NCI-H2081 treated with DMSO at 0.1 percent for 48 hours (cell line): Measurements from ENCODE around the gene MRPL11.

Experiments used
- DNase-seq: peaks from one replicate; lab custom pipeline; 2025; lab: John Stamatoyannopoulos, UW

Gene MRPL11

DNA sequence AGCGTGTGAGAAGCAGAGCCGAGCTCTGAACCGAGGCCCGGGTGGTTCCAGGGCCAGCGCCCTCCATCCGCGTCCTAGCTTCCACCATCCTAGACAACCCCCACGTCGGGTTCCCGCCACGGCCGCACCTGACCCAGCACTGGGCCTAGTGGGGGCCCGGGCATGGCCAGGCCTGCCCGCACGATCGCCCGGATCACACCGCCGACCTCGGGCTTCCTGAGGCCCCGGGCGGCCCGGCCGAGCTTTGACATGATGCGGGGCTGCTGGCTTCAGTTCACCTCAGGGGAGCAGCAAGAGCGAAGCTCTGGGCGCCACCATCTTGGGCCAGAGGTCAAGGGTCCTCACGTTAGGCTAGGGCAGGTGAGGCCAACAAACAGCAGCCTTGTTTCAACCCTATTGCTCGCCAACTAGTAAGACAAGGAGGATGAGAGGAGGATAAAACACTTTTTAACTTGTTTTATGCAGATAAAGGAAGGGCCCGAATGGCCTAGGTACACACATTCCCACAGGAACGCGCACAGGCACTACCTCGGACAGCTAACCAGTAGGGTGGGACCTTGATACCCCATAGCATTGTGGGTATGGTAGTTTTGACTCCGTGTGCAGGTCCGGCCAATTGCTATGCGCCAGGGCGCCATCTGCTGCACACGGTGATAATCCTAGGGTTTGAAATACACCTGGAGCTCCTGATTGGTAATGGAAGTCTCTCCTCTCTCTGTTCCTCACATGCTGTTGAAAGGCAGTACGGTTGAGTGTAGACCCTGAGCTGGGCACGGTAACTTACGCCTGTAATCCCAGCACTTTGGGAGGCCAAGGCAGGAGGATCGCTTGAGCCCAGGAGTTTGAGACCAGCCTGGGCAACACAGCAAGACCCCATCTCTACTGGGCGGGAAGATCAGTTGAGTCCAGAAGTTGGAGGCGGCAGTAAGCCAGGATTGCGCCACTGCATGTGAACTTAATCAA is at the start of gene MRPL11:
MRPL11 (minus strand) TSS at position 345 of the 963 bp plus-strand sequence; CDS start at position 251, 94 bp downstream.
- peak; percentile 89 for DNase-seq

DNA sequence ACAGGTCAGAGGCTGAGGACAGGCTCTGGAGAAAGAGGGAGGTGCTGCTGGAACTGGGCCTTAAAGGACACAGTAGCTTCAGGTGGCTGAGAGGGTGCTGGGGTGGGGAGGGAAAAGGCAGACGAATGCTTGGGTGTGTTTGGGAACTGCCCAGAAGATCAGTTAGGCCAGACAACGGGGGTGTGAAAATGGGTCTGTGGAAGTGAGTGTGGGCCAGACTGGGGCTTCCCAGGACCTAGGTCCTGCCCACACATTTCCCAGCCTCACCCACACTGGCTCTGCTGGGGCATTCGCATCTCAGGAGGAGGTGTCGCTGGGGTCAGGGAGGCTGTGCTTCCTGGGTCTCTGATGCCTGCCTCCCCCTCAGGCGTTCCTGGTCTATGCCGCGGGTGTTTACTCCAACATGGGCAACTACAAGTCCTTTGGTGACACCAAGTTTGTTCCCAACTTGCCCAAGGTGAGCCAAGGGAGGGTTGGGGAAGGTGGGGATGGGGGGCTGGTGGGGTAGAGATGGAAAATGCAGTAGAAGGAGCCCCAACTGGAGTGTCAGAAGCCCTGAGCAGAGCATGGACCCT is 46.2 kb upstream of the MRPL11 start:
- no peak for DNase-seq

DNA sequence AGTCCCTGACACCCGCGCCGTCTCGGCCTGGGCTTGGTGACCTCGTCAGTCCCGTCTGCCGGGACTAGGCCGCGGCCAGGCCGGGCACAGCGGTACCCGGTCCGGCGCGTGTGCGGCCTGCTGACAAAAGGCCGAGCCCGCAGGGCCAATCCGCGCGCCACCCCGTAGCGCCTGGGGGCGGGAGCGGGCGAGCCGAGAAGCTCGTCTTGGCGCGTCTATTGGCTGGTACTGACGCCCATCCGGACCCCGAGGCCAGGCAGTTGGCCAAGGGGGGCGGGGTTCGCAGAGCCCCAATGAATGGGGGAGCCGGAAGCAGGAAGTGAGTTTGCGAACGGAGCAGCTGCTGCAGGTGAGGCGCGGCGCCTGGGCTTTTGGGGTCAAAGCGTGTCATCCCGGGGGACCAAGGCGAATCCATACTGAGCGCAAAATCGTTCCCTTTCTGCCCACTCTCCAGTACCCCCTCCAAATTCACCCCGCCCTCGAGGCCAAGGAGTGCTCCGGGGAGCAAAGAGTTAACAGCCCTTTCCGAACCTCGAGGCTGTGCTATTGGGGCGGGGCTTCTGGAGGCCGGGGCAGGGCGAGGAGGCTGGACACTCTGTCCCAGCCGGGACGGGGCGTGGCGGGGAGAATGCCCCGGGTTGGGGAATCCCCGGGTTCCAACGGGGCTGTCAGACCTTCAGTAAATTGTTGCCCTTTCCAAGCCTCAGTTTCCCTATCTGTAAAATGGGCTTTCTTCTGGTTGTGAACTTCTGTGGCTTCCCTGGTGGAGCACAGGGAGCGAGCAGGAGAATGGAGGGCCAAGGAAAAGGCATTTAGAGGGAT is 41.7 kb upstream of the MRPL11 start, which contains the start of gene DPP3:
DPP3 (plus strand) TSS at position 318 of the 822 bp plus-strand sequence. CDS start 1,767 bp downstream, outside the sequence.
- DNase-seq, result peak; percentile 86

DNA sequence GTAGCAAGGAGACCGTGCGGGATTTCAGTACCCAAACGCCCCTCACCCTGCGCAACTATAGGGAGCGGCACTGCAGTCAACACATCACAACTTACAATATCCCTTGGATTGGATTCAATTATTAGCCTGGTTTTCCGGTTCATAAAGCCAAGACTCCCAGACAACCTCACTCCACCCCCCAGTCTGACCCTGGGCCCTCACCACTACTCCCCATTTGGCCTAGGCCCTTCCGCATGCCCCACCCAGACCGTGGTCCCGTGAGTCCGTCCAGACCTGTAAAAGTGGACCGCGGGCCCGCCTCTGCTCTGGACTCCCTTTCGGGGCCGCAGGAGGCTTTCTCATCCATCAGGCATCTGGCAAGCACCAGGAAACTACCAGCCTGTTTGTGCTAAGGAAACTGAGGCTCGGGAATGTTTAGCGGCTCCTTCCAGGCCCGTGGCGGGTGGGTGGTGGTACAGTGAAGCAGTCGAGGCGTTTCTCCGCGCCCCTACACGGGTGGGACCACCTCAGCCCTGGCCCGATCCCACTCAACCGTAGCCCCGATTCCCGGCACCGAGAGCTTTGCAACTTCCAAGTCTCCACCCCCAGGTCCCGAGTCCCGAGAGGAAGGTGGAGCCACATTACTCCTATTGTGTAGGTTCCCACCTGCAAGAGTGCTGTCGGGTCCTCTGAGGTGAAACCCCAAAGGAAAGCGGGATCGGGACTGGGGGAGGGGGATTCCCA is 40.9 kb upstream of the MRPL11 start:
- DNase-seq, result no peak

DNA sequence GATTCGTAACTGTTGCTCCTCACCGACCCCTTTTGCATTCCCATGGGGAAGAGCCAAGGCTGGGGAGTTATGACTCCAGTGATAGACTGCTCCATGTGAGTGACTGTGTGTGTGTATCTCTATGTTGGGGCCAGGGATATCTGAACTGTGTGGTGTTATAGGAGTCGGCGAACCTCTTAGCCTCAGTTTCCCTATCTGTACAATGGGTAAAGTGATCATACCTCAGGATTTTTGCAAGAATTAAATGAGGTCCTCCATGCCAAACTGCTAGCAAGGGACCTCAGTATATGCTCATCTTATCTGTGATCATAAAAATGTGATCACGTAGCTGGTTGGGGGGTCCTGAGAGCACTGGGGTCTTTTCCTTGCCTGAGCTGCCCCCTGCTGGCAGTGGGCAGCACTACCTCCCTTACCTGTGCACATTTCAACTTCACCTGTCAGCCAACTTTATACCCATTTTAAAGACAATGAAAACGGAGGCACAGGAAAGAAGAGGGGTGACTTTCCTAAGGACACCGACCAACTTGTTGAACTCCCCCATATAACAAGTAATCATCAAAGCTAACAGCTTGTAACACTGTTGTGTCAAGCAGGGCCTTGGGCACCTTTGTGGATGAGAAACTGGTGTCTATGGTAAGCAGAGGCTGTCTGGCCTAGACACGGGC is 40.2 kb upstream of the MRPL11 start:
- DNase-seq, result no peak

DNA sequence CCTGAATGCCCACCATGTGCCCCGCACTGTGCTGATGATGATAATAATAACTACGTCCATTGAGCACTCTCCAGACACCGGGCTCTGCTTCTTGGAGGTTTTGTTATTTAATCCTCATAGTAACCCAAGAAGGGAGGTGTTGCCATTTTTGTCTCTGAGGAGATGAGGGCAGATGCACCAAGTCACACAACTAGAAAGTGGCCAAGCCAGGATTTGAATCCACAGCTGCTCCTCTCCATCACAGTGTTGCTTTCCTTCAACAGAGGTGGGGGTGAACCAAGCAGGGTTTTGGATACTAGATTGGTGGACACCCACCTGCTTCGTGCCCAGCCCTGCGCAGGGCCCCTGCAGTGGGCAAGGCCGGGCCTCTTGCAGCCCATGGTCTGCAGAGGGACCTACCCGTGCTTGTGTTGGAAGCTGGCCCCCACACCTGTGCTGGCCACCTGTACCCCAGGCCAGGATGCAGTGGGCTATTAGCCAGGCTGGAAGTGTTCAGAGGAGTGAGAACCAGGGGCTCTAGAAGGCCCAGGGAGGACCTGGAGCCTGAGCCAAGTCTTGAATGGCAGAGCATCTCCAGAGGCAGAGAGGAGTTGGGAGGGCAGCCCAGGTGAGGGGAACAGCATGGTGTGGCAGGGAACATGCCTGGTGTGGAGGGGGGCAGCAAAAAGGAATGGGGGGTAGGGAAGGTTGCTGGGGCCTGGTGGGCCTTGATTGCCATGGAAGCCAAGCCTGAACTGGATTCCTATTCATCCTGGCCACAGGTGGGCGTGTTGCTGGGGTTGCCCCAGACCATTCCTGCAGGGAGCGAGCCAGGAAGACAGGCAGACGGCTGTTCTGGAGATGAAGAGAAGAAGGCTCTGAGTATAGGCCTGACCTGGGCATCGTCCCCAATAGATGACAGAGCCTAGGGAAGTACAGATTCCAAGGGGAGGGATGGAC is 38.9 kb upstream of the MRPL11 start:
- no peak for DNase-seq

DNA sequence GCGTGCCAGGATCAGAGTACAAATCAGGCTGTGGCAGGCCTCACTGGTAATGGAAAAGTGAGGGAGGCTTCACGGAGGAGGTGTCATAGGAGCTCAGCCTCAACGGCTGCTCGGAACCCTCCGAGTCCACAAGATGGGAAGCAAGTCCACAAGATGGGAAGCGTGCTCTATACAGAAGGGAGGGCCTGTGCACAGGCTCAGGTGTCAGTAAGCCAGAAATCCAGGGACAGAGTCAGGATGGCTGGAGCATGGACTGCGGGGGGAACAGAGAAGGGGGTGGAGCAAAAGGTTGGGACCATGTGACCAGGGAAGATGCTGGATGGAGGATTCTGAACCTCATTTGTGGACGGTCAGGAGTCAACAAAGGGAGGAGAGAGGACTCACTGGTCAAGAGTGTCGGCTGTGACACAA is 38.2 kb upstream of the MRPL11 start:
- DNase-seq, result no peak

DNA sequence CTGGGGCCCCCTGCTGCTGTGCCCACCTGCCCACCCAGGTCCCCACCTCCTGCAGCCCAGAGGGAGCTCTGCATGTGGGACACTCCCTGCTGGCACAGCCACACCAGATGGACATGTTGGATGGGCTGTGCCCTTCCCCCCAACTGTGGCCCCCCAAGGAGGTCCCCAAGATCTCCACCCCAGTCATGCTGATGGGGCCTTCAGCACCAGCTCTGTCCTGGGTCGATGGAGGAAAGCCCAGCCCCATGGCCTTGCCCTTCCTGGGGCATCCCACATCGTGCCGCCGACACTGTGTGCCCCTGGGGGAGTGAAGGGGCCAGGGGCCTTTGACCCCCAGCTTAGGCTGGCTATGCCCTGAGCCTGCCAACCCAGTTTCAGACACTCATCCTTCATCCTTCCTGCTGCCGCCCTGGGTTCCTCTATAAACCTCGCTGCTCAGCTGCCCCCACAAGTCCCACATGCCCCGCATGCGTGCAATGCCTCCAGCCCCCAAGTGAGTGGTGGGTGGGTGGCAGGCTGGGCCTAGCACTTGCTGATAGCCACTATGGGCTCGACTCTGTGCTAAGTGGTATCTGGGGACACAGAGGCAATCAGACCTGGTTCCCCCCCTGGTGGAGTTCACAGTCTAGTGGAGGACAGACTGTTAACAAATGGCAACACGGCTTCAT is 37.7 kb upstream of the MRPL11 start:
- no peak for DNase-seq

DNA sequence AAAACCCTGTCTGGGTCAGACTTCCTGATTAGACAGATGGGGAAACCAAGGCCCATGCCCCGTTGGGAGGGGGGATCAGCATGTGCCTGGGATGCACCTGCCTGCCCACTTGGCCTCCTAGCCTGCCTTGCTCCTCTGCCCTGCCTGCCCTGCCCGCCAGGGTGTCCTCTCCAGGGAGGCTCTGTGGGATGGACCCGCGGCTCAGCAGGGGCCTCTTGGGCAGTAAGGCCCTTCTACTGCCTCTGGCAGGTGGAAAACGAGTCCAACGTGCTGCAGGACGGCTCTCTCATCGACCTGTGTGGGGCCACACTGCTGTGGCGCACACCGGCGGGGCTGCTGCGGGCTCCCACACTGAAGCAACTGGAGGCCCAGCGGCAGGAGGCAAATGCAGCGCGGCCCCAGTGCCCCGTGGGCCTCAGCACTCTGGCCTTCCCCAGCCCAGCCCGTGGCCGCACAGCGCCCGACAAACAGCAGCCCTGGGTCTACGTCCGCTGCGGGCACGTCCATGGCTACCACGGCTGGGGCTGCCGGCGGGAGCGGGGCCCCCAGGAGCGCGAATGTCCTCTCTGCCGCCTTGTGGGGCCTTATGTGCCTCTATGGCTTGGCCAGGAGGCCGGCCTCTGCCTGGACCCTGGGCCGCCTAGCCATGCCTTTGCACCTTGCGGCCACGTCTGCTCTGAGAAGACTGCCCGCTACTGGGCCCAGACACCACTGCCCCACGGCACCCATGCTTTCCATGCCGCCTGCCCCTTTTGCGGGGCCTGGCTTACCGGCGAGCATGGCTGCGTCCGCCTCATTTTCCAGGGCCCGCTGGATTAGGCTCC is 36.9 kb upstream of the MRPL11 start:
- no peak for DNase-seq

DNA sequence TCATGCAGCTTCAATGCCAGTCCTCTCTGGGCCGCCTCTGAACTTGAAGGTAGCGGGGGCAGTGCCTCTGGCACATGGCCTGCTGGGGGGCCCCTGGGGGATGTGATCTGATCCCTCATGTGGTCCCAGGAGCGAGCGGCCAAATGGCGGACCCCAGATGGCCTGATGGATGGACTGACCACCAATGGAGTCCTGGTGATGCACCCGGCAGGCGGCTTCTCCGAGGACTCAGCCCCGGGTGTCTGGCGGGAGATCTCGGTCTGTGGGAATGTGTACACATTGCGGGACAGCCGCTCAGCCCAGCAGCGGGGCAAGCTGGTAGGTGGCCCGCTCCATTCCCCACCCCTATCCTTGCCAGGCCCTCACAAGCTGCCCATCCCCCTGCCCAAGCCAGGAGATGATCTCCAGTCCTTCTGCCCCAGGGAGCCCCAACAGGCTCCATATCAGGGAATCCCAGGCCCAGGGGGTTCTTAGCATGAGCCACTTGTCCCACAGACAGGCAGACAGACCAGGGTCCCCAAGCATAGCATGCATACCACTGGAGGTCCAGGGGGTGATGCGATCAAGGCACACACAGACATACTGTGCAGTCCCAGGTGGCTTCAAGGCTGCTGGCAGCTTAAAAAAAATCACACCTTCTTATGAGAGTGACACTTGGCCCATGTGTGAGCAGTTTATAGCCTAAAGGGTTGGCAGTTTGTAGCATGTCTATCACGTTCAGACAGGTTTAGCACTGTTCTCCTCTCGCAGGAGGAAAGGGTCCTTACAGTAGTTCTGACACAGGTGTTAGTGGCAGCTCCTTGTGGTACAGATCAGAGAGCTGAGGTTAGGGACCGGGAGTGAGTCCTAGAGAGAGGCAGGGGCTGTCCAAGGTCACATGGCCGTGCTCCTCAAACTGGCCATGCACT is 35.2 kb upstream of the MRPL11 start:
- DNase-seq, result no peak

DNA sequence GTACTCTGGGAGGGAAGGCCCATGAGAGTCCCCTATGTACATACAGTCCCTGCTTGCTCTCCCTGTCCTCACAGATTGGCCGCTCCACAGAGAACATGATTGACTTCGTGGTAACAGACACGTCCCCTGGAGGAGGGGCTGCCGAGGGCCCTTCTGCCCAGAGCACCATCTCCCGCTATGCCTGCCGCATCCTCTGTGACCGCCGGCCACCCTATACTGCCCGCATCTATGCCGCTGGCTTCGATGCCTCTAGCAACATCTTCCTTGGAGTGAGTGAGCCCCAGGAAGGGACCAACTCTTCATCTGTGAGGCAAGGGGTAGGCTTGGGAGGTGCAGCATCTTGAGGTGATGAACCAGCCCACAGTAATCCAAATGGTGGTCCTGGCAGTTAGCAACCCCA is 34.5 kb upstream of the MRPL11 start:
- no peak for DNase-seq

DNA sequence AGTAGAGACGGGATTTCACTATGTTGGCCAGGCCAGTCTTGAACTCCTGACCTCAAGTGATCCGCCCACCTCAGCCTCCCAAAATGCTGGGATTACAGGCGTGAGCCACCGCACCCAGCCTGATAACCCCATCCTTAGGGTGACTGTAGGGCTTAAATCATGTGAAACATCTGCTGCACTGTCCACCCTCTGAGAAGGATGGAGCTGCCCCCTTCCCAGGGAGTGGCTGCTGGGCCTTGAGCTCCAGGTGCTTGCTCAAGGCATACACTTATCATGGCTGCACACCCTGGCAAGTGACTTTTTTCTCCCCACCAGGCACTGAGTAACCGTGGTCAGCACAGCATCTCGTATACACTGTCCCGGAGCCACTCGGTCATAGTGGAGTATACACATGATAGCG is 33.4 kb upstream of the MRPL11 start:
- no peak for DNase-seq

DNA sequence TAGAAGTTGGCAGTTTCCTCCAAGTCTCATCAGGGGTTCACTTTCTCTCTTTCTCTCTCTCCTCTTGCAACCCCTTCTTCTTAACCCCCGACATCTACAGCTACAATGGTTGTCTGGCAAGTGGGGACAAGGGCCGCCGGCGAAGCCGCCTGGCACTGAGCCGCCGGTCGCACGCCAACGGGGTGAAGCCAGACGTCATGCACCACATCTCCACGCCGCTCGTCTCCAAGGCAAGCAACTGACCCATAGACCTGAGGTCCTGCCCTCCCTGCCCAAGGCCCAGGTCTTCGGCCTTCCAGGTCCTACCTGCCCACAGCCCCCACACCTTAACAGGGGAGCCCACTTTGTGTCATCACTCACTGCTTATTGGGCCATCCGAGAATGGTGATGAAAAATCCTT is 32.5 kb upstream of the MRPL11 start:
- no peak for DNase-seq

DNA sequence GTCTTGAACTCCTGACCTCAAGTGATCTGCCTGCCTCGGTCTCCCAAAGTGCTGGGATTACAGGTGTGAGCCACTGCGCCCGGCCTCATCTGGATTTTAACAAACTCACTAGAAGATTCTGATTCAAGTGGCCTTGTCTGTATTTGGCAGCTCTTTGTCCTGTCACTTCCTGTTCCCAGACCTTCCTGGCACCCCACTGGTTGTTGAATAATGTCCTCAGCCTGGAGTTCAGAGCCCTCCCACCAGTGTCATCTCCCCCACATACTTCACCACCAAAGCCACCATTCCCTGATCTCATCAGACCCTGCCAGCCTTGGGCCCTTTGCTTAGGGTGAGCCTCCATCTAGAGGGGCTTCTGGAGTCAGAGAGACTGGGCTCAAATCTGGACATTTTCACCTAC is 31.4 kb upstream of the MRPL11 start:
- DNase-seq, result no peak

DNA sequence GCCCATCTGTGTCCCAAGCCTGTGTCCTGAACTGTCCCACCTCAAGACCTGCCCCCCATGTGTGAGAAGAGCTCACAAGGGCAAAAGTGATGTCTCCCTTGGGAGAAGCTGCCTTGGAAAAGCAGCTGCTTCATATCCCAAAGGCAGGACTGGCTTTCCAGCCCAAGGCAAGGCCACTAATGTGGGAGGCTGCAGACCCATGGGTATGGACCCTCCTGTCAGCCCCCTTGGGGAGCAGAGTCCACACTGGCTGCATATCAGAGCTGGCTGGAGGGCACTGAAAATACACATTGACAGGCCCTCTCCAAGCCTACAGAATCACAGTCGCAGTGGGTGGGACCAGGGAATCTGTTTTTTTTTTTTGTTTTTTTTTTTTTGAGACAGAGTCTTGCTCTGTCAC is 30.8 kb upstream of the MRPL11 start:
- no peak for DNase-seq

DNA sequence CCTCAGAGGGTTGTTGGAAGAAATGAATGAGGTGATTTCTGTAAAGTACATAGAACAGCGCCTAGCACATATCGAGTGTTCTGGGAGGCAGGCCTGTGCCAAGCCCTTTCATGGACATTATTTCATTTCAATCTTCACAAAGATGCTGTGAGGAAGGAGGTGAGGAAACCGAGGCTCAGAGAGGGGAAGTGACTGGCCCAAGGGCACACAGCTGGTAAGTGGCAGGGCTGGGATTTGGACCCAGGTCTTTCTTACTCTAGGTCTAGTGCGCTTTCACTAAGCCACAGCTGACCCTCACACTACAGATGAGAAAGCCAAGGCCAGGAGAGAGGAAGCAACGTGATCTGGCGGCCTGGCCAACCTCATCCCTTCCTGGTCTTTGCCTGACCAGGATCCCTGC is 30.0 kb upstream of the MRPL11 start:
- no peak for DNase-seq

DNA sequence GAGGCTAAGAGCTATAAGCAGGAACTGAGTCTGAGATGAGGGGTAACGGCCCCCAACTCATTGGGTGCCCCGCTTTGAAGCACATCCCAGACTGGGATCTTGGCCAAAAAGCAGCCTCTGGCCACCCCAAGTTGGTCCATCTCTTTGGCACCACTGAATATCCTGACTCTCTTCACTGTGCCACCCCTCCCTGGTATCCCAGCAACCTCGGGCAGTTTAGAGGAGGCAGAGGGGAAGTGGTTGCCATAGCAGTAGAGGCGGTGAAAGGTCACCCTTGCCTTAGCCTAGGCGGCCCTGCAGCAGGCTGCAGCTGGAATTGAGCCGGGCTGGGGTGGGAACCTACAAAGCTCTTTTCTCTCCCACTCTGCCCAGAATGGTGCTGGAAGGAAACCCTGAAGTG is 29.1 kb upstream of the MRPL11 start:
- DNase-seq, result no peak
